ENCODE results near the gene SLC2A9. TPM values are rescaled to one million over a fixed set of nuclear protein-coding genes. Genes with fewer than 3 reads are reported as not detected.

The SLC2A9 gene
- total and polyA plus RNA-seq, 2 of the 4 experiments (the other 2 are of a cell fraction), result 0.72 to 2.1 TPM

DNA sequence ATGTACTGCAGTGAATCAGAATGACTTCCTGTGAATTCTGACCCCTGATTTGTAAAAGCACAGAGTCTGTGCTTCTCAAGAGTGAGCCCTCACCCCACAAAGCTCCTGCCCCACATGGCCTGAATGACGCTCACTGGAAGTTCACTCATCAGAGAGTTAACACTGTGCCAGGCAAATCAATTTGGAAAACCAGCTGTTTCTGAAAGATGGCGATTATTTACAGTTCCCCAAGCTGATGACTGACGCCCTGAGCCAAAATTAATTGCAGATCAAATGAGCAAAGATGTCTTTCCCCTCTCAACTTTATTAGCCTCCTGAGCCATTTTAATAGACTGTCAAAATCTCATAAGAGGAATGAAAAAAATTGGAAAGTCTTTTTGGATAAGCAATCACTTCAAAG lies 118.0 kb downstream of the SLC2A9 start:
- H4K20me1 ChIP-seq (ENCODE audit: insufficient read depth, low read length), result no peaks in the 10 kb centered on the region
- no peak overlapping the region for H2BK15ac ChIP-seq (ENCODE audit: low read depth, low read length)
- no peak overlapping the region for H2AFZ ChIP-seq (replicated peaks; ENCODE audit: low read length, poor library complexity)
- no peak overlapping the region for H2AK5ac ChIP-seq (ENCODE audit: low read depth, low read length)
- dilution Hi-C loops (cut with HindIII; ENCODE audit: low sequenced_read_pairs, unreplicated experiment) (no loop called here), in situ Hi-C loops (cut with MboI; ENCODE audit: low sequenced_read_pairs) (no loop called here), intact Hi-C loops (cut with micrococcal nuclease) (no loop called here)
- WGBS, 2 experiments (ENCODE audit: extremely low coverage in 2 of 2, insufficient read length in 1 of 2), result 60% methylated on average over 1 of the region's 3 CpGs; no CpG with 5 or more reads in 1 of the 2 experiments
- no peak overlapping the region for H2BK5ac ChIP-seq (ENCODE audit: low read depth, low read length, poor library complexity, severe bottlenecking)
- no peak overlapping the region for H2BK20ac ChIP-seq (ENCODE audit: low read depth, low read length)
- H3K27me3 ChIP-seq (ENCODE audit: control insufficient read depth, insufficient read depth, low read length), result no peaks in the 10 kb centered on the region; the same call in 1 of the 2 replicates
- DNase-seq, result no peak
- no peaks in the 10 kb centered on the region; the same call in 1 of the 2 replicates for H3K4me1 ChIP-seq (ENCODE audit: control insufficient read depth, insufficient read depth, low read length)
- no TSS peak for BruUV-seq (replicated peaks)
- no peak overlapping the region for H4K5ac ChIP-seq (ENCODE audit: low read depth, low read length)
- H4K91ac ChIP-seq (ENCODE audit: insufficient read depth, low read depth, low read length), result no peak overlapping the region
- POLR2A ChIA-PET (ENCODE audit: unreplicated experiment), result no interaction called here
- H3K36me3 ChIP-seq (ENCODE audit: control insufficient read depth, insufficient read depth, low read length), result no peaks in the 10 kb centered on the region
- H3K27ac ChIP-seq (ENCODE audit: insufficient read depth, low read length), result no peak overlapping the region
- CTCF ChIA-PET, result no interaction called here
- H2BK120ac ChIP-seq (ENCODE audit: low read depth, low read length), result no peak overlapping the region
- H3K18ac ChIP-seq (ENCODE audit: low read depth, low read length), result no peak overlapping the region
- H4K8ac ChIP-seq (ENCODE audit: low read depth in 2 of 2, low read length in 2 of 2), result no peak overlapping the region
- H3K23ac ChIP-seq (ENCODE audit: low read depth, low read length), result no peak overlapping the region
- ATAC-seq (ENCODE audit: low read depth), result no peak
- H3K4me3 ChIP-seq (ENCODE audit: insufficient read depth, low read depth, low read length), result no peak overlapping the region
- TF ChIP-seq CEBPB (IDR thresholded peaks at IDR 0.05; ENCODE audit: low read depth, low read length) (no peak), CHD1 (IDR thresholded peaks at IDR 0.05; ENCODE audit: low read depth, low read length) (no peak)
- H3K56ac ChIP-seq (ENCODE audit: extremely low read depth, insufficient read depth, low read length), result no peak overlapping the region
- H3K9me3 ChIP-seq (ENCODE audit: control insufficient read depth, insufficient read depth, low read length), result no peaks in the 10 kb centered on the region
- H3K9me1 ChIP-seq (ENCODE audit: insufficient read depth, low read length), result no peaks in the 10 kb centered on the region
- no peak overlapping the region for H3K4me2 ChIP-seq (ENCODE audit: low read depth, low read length)
- H2AK9ac ChIP-seq (replicated peaks; ENCODE audit: low read depth, low read length, poor library complexity), result no peak overlapping the region
- no peak overlapping the region for H3K4ac ChIP-seq (ENCODE audit: low read depth, low read length)
- no peak overlapping the region for H3K9ac ChIP-seq (ENCODE audit: low read depth, low read length)
- H3K14ac ChIP-seq (replicated peaks; ENCODE audit: low read depth, low read length), result no peak overlapping the region
- H3K79me1 ChIP-seq (ENCODE audit: low read depth in 1 of 2, low read length in 2 of 2), result no peaks in the 10 kb centered on the region
